ENCODE measurements around the gene ARSG. TPM values are rescaled to one million over a fixed set of nuclear protein-coding genes. Genes with fewer than 3 reads are reported as not detected.

Gene ARSG
- total and polyA plus RNA-seq, 2 of the 8 experiments (the other 6 are each of a cell fraction or from before 2014, with no cell fraction given) = 3.3 to 4.0 TPM

GRCh38 chr17:68384471-68384870, 93.2 kb downstream of the ARSG start:
- ChIA-PET POLR2A (ENCODE audit: partially characterized antibody) (no interaction called here), CTCF (ENCODE audit: partially characterized antibody) (interaction anchor here (1.1 to 5.6 kb wide), 2 partner anchors 13 to 96 kb away, joined by 3 to 41 read pairs; no protein-coding TSS in a partner anchor)
- H3K27me3 ChIP-seq (replicated peaks in 1 of 4; ENCODE audit: control insufficient read depth in 3 of 4, extremely low read depth in 1 of 4, insufficient read depth in 3 of 4, low read length in 3 of 4) = no peaks in the 10 kb centered on the region; a peak in 1 of 7 replicates
- H3K4me1 ChIP-seq (replicated peaks in 1 of 4; ENCODE audit: control insufficient read depth in 3 of 4, insufficient read depth in 4 of 4, low read length in 3 of 4) = no peaks in the 10 kb centered on the region
- no peaks in the 10 kb centered on the region for H4K20me1 ChIP-seq (replicated peaks in 1 of 2; ENCODE audit: control insufficient read depth in 1 of 2, insufficient read depth in 2 of 2, low read length in 2 of 2)
- 94% methylated on average over 1 of the region's 1 CpG; no CpG with 5 or more reads in 1 of the 2 experiments for WGBS, 2 experiments (ENCODE audit: extremely low coverage in 1 of 2, insufficient coverage in 1 of 2, insufficient read length in 1 of 2, insufficient replicate concordance in 2 of 2, low coverage in 1 of 2, low lambda C conversion rate in 2 of 2, missing lambda C conversion rate in 1 of 2)
- no peak overlapping the region for H2BK120ac ChIP-seq (replicated peaks; ENCODE audit: low read depth, low read length)
- H3K27ac ChIP-seq (ENCODE audit: low read depth, low read length) = no peak overlapping the region
- H4K91ac ChIP-seq (replicated peaks; ENCODE audit: insufficient read length, low read length) = no peak overlapping the region
- H2BK12ac ChIP-seq (ENCODE audit: low read depth, low read length) = no peak overlapping the region
- FAIRE-seq (no peak), DNase-seq (ENCODE audit: low read depth in 1 of 2, low spot score in 2 of 2) (no peak)
- H3K4me3 ChIP-seq (ENCODE audit: extremely low read depth in 1 of 4, insufficient read depth in 2 of 4, low read depth in 3 of 4, low read length in 4 of 4) = no peak overlapping the region
- no peak overlapping the region for H2AFZ ChIP-seq (ENCODE audit: low read length)
- no peak overlapping the region for H3K4ac ChIP-seq (replicated peaks; ENCODE audit: insufficient read length, low read depth, low read length)
- H3K36me3 ChIP-seq (ENCODE audit: control insufficient read depth in 2 of 4, insufficient read depth in 4 of 4, low read length in 3 of 4) = no peaks in the 10 kb centered on the region
- H4K8ac ChIP-seq (ENCODE audit: extremely low read depth, insufficient read depth, low read length) = no peak overlapping the region
- H3K23me2 ChIP-seq (ENCODE audit: low read depth, low read length) = no peaks in the 10 kb centered on the region
- no peak overlapping the region for H2AK5ac ChIP-seq (ENCODE audit: low read depth, low read length)
- H3K56ac ChIP-seq (replicated peaks; ENCODE audit: insufficient read length, low read depth, low read length) = no peak overlapping the region
- TF ChIP-seq SIX5 (IDR thresholded peaks at IDR 0.05; ENCODE audit: low read depth, low read length) = no peak
- TF ChIP-seq TCF12 (IDR thresholded peaks at IDR 0.05; ENCODE audit: low read depth, low read length) = no peak
- no peak for TF ChIP-seq ZNF274 (IDR thresholded peaks at IDR 0.05; ENCODE audit: borderline replicate concordance, extremely low read depth, low read length)
- TF ChIP-seq SIRT6 (IDR thresholded peaks at IDR 0.05; ENCODE audit: low read length) = no peak
- no peak for TF ChIP-seq RNF2 (IDR thresholded peaks at IDR 0.05; ENCODE audit: borderline replicate concordance, low read depth, low read length, missing control alignments, poor library complexity, severe bottlenecking)
- no peak for TF ChIP-seq SAP30 (IDR thresholded peaks at IDR 0.05; ENCODE audit: insufficient read depth, insufficient replicate concordance, low read length)
- TF ChIP-seq TEAD4 (IDR thresholded peaks at IDR 0.05; ENCODE audit: low read depth, low read length) = no peak
- TF ChIP-seq BACH1 (IDR thresholded peaks at IDR 0.05; ENCODE audit: low read length) = no peak
- no peak for TF ChIP-seq PHF8 (conservative IDR thresholded peaks at IDR 0.05; ENCODE audit: low read depth, low read length)
- TF ChIP-seq USF2 (IDR thresholded peaks at IDR 0.05; ENCODE audit: low read length) = no peak
- TF ChIP-seq KDM4A (IDR thresholded peaks at IDR 0.05; ENCODE audit: low read depth, low read length, severe bottlenecking) = no peak
- no peak for TF ChIP-seq KDM1A (IDR thresholded peaks at IDR 0.05; ENCODE audit: borderline replicate concordance, low read length)
- H3K9ac ChIP-seq (replicated peaks in 1 of 4; ENCODE audit: extremely low read depth in 1 of 4, low read depth in 3 of 4, low read length in 3 of 4) = no peak overlapping the region
- H3K9me3 ChIP-seq (ENCODE audit: insufficient read depth in 2 of 2, low read depth in 1 of 2, low read length in 1 of 2) = no peaks in the 10 kb centered on the region
- H3K18ac ChIP-seq (ENCODE audit: extremely low read depth, low read length) = no peak overlapping the region
- no peak overlapping the region for H2BK15ac ChIP-seq (ENCODE audit: low read length)
- no peak overlapping the region for H3K14ac ChIP-seq (ENCODE audit: insufficient read length)
- H2BK20ac ChIP-seq (ENCODE audit: low read length) = no peak overlapping the region
- H3K79me2 ChIP-seq (ENCODE audit: control insufficient read depth in 1 of 2, insufficient read depth in 2 of 2, low read length in 2 of 2) = no peaks in the 10 kb centered on the region
- no peak overlapping the region for H4K5ac ChIP-seq (ENCODE audit: insufficient read length, low read depth, low read length)
- no peaks in the 10 kb centered on the region for H3K79me1 ChIP-seq (ENCODE audit: low read depth, low read length)
- no peak overlapping the region for H3K4me2 ChIP-seq (ENCODE audit: insufficient read depth in 1 of 2, low read depth in 2 of 2, low read length in 2 of 2)
- H2BK5ac ChIP-seq (ENCODE audit: low read depth, low read length) = no peak overlapping the region
- no peak overlapping the region for H3K23ac ChIP-seq (ENCODE audit: insufficient read length)

All from H1 (cell line).